Measurements from ENCODE around the gene ATXN3L. TPM values are rescaled to one million over a fixed set of nuclear protein-coding genes. Genes with fewer than 3 reads are reported as not detected.

Gene ATXN3L
- total and polyA plus RNA-seq, 7 experiments from 2014 or later: not detected

DNA sequence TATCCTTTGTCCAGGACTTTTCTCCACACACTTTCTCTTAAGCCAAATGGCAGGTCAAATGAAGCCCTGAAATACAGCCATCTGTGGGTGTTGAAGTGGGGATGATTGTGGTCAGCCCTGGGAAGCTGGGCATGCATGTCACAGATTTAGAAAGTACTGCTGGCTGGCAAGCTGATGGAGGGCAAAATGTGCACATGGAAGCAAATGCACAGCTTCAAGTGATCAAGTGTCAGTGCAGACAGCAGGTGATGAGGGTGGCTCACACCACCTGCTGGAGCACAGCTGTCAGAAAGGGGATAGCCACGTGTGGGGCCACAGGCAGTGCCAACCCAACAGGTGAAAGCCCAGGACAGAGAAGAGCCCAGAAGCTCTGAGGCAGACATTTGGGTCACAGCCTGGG lies 40.3 kb upstream of the ATXN3L start:
- CTCF ChIA-PET: interaction anchor here (0.9 to 1.7 kb wide), 3 partner anchors 267 to 413 kb away, joined by 3 to 5 read pairs (median 4); no protein-coding TSS in a partner anchor
- peak in 4 of 9 donors; percentile 0 to 13 (median 4) for DNase-seq
- Histone ChIP-seq H3K27ac (ENCODE audit: low read depth, low read length) (no peak overlapping the region), H3K36me3 (ENCODE audit: control insufficient read depth in 2 of 3, insufficient read depth in 3 of 3, low read length in 3 of 3) (no peaks in the 10 kb centered on the region), H3K4me3 (ENCODE audit: low read length) (no peak overlapping the region), H3K27me3 (ENCODE audit: control insufficient read depth in 2 of 2, insufficient read depth in 2 of 2, low read length in 2 of 2) (no peaks in the 10 kb centered on the region), H3K9me3 (ENCODE audit: control insufficient read depth in 2 of 3, low read length in 3 of 3) (no peaks in the 10 kb centered on the region), H3K4me1 (ENCODE audit: control insufficient read depth in 2 of 2, insufficient read depth in 2 of 2, low read length in 2 of 2) (no peaks in the 10 kb centered on the region)
- no peak for ATAC-seq
- intact Hi-C loops (cut with micrococcal nuclease): loop anchor here in 1 of 2 donors (5.0 kb wide), 1 partner anchor 268 kb away; no protein-coding TSS in a partner anchor
- Mint-ChIP-seq H3K36me3 (no peaks in the 10 kb centered on the region), H3K4me1 (no peaks in the 10 kb centered on the region), H3K9me3 (peaks cover 0 to 1% (median 0%) of the 10 kb centered on the region in 11 donors), H3K27me3 (no peaks in the 10 kb centered on the region), H3K27ac (no peak overlapping the region), H3K4me3 (no peak overlapping the region)
- POLR2A ChIA-PET: interaction anchor here (1.0 kb wide), 1 partner anchor 412 kb away, joined by 3 read pairs; no protein-coding TSS in a partner anchor

DNA sequence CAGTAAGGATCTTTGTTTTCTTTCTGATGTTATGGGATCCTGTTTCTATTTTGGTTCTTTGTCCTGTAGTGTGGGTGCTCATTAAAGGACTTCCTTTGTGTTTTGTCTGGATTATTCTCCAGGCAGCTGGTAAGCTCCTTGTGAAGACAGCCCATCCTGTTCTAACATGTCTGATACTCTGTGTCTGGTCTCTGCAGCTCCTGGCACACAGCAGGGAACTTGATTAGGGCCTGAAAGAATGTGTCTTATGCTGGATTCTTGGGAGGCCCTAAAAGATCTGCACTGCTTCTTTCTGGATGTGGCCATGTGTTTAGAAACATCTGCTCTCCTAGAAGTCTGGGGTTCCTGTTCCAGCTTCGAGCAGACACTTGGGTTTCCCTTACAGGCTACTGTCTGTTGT lies 38.1 kb upstream of the ATXN3L start:
- no peak overlapping the region for H3K27ac ChIP-seq (ENCODE audit: low read depth, low read length)
- CTCF ChIA-PET: no interaction called here
- no peaks in the 10 kb centered on the region for H3K27me3 ChIP-seq (ENCODE audit: control insufficient read depth in 2 of 2, insufficient read depth in 2 of 2, low read length in 2 of 2)
- intact Hi-C loops (cut with micrococcal nuclease): no loop called here
- H3K27ac Mint-ChIP-seq: no peak overlapping the region
- H3K4me3 ChIP-seq (ENCODE audit: low read length): no peak overlapping the region
- H3K36me3 Mint-ChIP-seq: no peaks in the 10 kb centered on the region
- H3K27me3 Mint-ChIP-seq: no peaks in the 10 kb centered on the region
- no peaks in the 10 kb centered on the region for H3K9me3 ChIP-seq (ENCODE audit: control insufficient read depth in 2 of 3, low read length in 3 of 3)
- DNase-seq: no peak
- no peaks in the 10 kb centered on the region for H3K4me1 Mint-ChIP-seq
- no peak overlapping the region for H3K4me3 Mint-ChIP-seq
- no peak for ATAC-seq
- H3K36me3 ChIP-seq (ENCODE audit: control insufficient read depth in 2 of 3, insufficient read depth in 3 of 3, low read length in 3 of 3): no peaks in the 10 kb centered on the region
- no peaks in the 10 kb centered on the region for H3K4me1 ChIP-seq (ENCODE audit: control insufficient read depth in 2 of 2, insufficient read depth in 2 of 2, low read length in 2 of 2)
- POLR2A ChIA-PET: interaction anchor here (0.5 kb wide), 1 partner anchor 374 kb away, joined by 3 read pairs; no protein-coding TSS in a partner anchor
- H3K9me3 Mint-ChIP-seq: peaks cover 0 to 1% (median 0%) of the 10 kb centered on the region in 11 donors

DNA sequence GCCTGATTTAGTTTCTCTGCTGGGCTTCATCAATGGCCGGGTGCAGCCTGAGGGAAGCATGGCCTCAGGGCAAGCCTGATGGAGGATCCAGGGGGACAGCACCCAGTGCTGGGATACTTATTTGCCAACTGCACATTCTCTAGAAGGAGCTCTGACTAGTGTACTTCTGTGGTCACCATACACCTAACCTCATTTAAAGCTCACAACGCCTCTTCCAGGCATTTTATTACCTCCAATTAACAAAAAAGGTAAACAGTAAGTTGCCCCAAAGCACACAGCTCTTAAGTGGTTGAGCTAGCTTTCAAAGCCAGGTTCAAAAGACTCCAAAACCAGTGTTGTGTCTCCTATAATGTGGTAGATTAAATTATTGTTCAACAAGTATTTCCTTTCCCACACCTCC lies 26.8 kb upstream of the ATXN3L start:
- Mint-ChIP-seq H3K4me1 (peaks cover 0 to 4% (median 0%) of the 10 kb centered on the region in 7 donors), H3K27ac (no peak overlapping the region), H3K4me3 (no peak overlapping the region), H3K27me3 (no peaks in the 10 kb centered on the region), H3K36me3 (no peaks in the 10 kb centered on the region), H3K9me3 (peaks cover 0 to 7% (median 0%) of the 10 kb centered on the region in 11 donors)
- no peak overlapping the region for H3K27ac ChIP-seq (ENCODE audit: low read depth, low read length)
- H3K4me1 ChIP-seq (ENCODE audit: control insufficient read depth in 2 of 2, insufficient read depth in 2 of 2, low read length in 2 of 2): no peaks in the 10 kb centered on the region
- no peak overlapping the region for H3K4me3 ChIP-seq (ENCODE audit: low read length)
- DNase-seq (no peak), ATAC-seq (no peak)
- ChIA-PET POLR2A (no interaction called here), CTCF (no interaction called here)
- intact Hi-C loops (cut with micrococcal nuclease): no loop called here
- H3K9me3 ChIP-seq (ENCODE audit: control insufficient read depth in 2 of 3, low read length in 3 of 3): no peaks in the 10 kb centered on the region
- no peaks in the 10 kb centered on the region for H3K36me3 ChIP-seq (ENCODE audit: control insufficient read depth in 2 of 3, insufficient read depth in 3 of 3, low read length in 3 of 3)
- H3K27me3 ChIP-seq (ENCODE audit: control insufficient read depth in 2 of 2, insufficient read depth in 2 of 2, low read length in 2 of 2): no peaks in the 10 kb centered on the region

DNA sequence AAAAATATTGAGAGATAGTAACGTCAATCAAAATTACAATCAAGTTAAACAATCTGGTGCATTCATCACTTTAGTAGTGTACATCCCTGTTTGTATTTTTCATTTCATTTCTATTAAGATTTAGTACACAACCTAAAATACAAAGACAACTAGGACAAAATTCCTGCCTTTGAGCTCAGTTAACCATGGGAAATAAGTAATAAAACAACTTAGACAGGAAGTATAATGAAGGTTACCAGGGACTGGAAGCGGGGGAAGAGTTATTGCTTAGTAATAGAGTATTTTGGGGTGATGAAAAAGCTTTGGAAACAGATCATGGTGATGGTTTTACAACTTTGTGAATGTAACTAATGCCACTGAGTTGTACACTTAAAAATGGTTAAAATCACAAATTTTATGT lies 25.6 kb upstream of the ATXN3L start:
- Histone ChIP-seq H3K9me3 (ENCODE audit: control insufficient read depth in 2 of 3, low read length in 3 of 3) (no peaks in the 10 kb centered on the region), H3K27me3 (ENCODE audit: control insufficient read depth in 2 of 2, insufficient read depth in 2 of 2, low read length in 2 of 2) (no peaks in the 10 kb centered on the region), H3K4me3 (ENCODE audit: low read length) (no peak overlapping the region), H3K4me1 (ENCODE audit: control insufficient read depth in 2 of 2, insufficient read depth in 2 of 2, low read length in 2 of 2) (no peaks in the 10 kb centered on the region), H3K27ac (ENCODE audit: low read depth, low read length) (no peak overlapping the region), H3K36me3 (ENCODE audit: control insufficient read depth in 2 of 3, insufficient read depth in 3 of 3, low read length in 3 of 3) (no peaks in the 10 kb centered on the region)
- no peak overlapping the region for H3K27ac Mint-ChIP-seq
- H3K36me3 Mint-ChIP-seq: no peaks in the 10 kb centered on the region
- intact Hi-C loops (cut with micrococcal nuclease): no loop called here
- H3K9me3 Mint-ChIP-seq: peaks cover 0 to 7% (median 0%) of the 10 kb centered on the region in 11 donors
- H3K4me1 Mint-ChIP-seq: peaks cover 0 to 4% (median 0%) of the 10 kb centered on the region in 7 donors
- no peak for ATAC-seq
- ChIA-PET POLR2A (no interaction called here), CTCF (no interaction called here)
- no peak overlapping the region for H3K4me3 Mint-ChIP-seq
- DNase-seq: no peak
- H3K27me3 Mint-ChIP-seq: no peaks in the 10 kb centered on the region

DNA sequence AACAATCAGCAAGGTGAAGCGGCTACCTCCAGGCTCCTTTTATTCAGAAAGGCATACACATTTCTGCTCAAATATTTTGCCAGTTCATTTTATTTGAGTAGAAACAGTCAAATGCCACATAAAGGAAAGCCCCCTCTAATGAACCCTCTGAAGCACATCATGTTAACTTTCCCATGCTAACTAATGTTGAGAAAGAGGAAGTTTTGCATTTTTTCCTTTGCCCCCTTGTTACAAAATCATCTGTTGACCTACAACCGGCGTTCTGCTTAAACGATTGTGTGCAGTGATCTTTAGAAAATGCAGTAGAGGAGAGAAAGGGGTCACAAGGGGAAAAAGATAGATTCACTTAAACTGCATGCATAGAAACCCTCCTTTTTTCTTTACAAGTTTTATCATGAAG lies 25.2 kb upstream of the ATXN3L start:
- ATAC-seq: no peak
- Histone ChIP-seq H3K4me1 (ENCODE audit: control insufficient read depth in 2 of 2, insufficient read depth in 2 of 2, low read length in 2 of 2) (no peaks in the 10 kb centered on the region), H3K9me3 (ENCODE audit: control insufficient read depth in 2 of 3, low read length in 3 of 3) (no peaks in the 10 kb centered on the region), H3K36me3 (ENCODE audit: control insufficient read depth in 2 of 3, insufficient read depth in 3 of 3, low read length in 3 of 3) (no peaks in the 10 kb centered on the region), H3K27ac (ENCODE audit: low read depth, low read length) (no peak overlapping the region), H3K4me3 (ENCODE audit: low read length) (no peak overlapping the region), H3K27me3 (ENCODE audit: control insufficient read depth in 2 of 2, insufficient read depth in 2 of 2, low read length in 2 of 2) (no peaks in the 10 kb centered on the region)
- peaks cover 0 to 7% (median 0%) of the 10 kb centered on the region in 11 donors for H3K9me3 Mint-ChIP-seq
- peaks cover 0 to 3% (median 0%) of the 10 kb centered on the region in 7 donors for H3K4me1 Mint-ChIP-seq
- no peak for DNase-seq
- no peaks in the 10 kb centered on the region for H3K36me3 Mint-ChIP-seq
- ChIA-PET POLR2A (no interaction called here), CTCF (no interaction called here)
- intact Hi-C loops (cut with micrococcal nuclease): no loop called here
- no peak overlapping the region for H3K4me3 Mint-ChIP-seq
- no peaks in the 10 kb centered on the region for H3K27me3 Mint-ChIP-seq
- H3K27ac Mint-ChIP-seq: no peak overlapping the region

DNA sequence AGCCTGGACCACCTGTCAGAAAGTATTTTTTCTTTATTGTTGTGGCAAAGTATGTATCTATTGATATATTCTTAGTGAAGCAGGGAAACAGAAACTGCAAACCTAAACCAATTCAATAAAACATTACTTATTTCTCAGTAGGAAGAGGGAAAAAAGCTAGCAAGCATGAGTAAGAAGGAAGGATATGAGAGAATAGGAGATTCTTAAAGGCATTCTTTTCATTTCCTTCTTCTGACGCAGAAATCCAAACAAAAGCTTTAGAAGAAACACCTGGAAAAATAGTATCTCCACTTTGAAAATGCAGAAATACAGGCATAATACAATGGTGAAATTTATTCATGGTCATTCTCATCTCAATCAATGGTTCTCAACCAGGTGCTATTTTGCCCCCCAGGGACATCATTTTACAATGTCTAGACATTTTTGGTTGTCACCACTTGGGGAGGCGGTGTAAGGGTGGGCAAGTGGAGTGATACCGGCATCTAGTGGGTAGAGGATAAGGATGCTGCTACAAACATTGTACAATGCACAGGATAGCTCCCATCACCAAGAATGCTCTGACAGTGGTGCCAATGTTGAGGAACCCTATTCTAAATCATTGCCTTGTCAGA lies 21.7 kb upstream of the ATXN3L start:
- DNase-seq: peak in 1 of 9 donors; percentile 8
- Mint-ChIP-seq H3K9me3 (peaks cover 0 to 2% (median 0%) of the 10 kb centered on the region in 11 donors), H3K4me3 (no peak overlapping the region), H3K4me1 (no peaks in the 10 kb centered on the region), H3K27ac (no peak overlapping the region), H3K36me3 (no peaks in the 10 kb centered on the region), H3K27me3 (no peaks in the 10 kb centered on the region)
- no peak for ATAC-seq
- no peaks in the 10 kb centered on the region for H3K9me3 ChIP-seq (ENCODE audit: control insufficient read depth in 2 of 3, low read length in 3 of 3)
- no peaks in the 10 kb centered on the region for H3K4me1 ChIP-seq (ENCODE audit: control insufficient read depth in 2 of 2, insufficient read depth in 2 of 2, low read length in 2 of 2)
- intact Hi-C loops (cut with micrococcal nuclease): loop anchor here in 1 of 2 donors (5.0 kb wide), 2 partner anchors 249 to 394 kb away; no protein-coding TSS in a partner anchor
- H3K27ac ChIP-seq (ENCODE audit: low read depth, low read length): no peak overlapping the region
- ChIA-PET CTCF (interaction anchor here (1.3 kb wide), 1 partner anchor 11 kb away, joined by 5 read pairs; no protein-coding TSS in a partner anchor), POLR2A (interaction anchor here (0.6 kb wide), 2 partner anchors 255 to 357 kb away, joined by 3 to 4 read pairs; no protein-coding TSS in a partner anchor)
- no peak overlapping the region for H3K4me3 ChIP-seq (ENCODE audit: low read length)
- no peaks in the 10 kb centered on the region for H3K36me3 ChIP-seq (ENCODE audit: control insufficient read depth in 2 of 3, insufficient read depth in 3 of 3, low read length in 3 of 3)
- no peaks in the 10 kb centered on the region for H3K27me3 ChIP-seq (ENCODE audit: control insufficient read depth in 2 of 2, insufficient read depth in 2 of 2, low read length in 2 of 2)
